PFSK-1 (cell line): ENCODE data around the gene CNTFR.

ENCODE experiments used
- FOXP2 ChIP-seq: optimal IDR thresholded peaks from 2 replicates; pipeline ENCODE3; 2011; ENCODE audit warnings: borderline replicate concordance, control low read depth, inconsistent platforms; ENCODE audit not compliant: insufficient read depth; ENCODE audit errors: extremely low read length, extremely low read depth
- POLR2AphosphoS5 ChIP-seq: IDR thresholded peaks from 2 replicates; pipeline ENCODE4 v1.6.1; 2012; ENCODE audit warnings: low read depth, mild to moderate bottlenecking, control low read depth, low read length, moderate library complexity
- REST ChIP-seq, 2 experiments: IDR thresholded peaks; 2 replicates each; pipeline versions ENCODE4 v1.6.1 to v1.8.0; 2011 to 2012; ENCODE audit warnings: low read depth in 2 of 2, low read length in 2 of 2, control low read depth in 1 of 2, inconsistent platforms in 1 of 2, mild to moderate bottlenecking in 1 of 2, moderate library complexity in 1 of 2; ENCODE audit not compliant: insufficient read depth in 1 of 2
- SIN3A ChIP-seq: IDR thresholded peaks from 2 replicates; pipeline ENCODE4 v1.6.1; 2012; ENCODE audit warnings: mild to moderate bottlenecking, low read length, moderate library complexity, borderline replicate concordance; ENCODE audit not compliant: insufficient read depth
- TAF1 ChIP-seq: IDR thresholded peaks from 2 replicates; pipeline ENCODE4 v1.6.1; 2012; ENCODE audit warnings: low read length, control low read depth, borderline replicate concordance; ENCODE audit not compliant: insufficient read depth

CNTFR gene

GRCh38 chr9:34591917-34592866, 2.7 kb upstream of the CNTFR start:
- TF ChIP-seq TAF1 (no peak), REST (IDR thresholded peaks at IDR 0.05; ENCODE audit: insufficient read depth in 1 of 2, low read depth in 2 of 2, low read length in 2 of 2) (no peak)

- TF ChIP-seq TAF1 (no peak), REST (IDR thresholded peaks at IDR 0.05; ENCODE audit: insufficient read depth in 1 of 2, low read depth in 2 of 2, low read length in 2 of 2) (no peak), POLR2AphosphoS5 (no peak), SIN3A (no peak), FOXP2 (peak; percentile 65)
Observed at GRCh38 chr9:34591248-34591916, 1.9 kb upstream of the CNTFR start.

DNA sequence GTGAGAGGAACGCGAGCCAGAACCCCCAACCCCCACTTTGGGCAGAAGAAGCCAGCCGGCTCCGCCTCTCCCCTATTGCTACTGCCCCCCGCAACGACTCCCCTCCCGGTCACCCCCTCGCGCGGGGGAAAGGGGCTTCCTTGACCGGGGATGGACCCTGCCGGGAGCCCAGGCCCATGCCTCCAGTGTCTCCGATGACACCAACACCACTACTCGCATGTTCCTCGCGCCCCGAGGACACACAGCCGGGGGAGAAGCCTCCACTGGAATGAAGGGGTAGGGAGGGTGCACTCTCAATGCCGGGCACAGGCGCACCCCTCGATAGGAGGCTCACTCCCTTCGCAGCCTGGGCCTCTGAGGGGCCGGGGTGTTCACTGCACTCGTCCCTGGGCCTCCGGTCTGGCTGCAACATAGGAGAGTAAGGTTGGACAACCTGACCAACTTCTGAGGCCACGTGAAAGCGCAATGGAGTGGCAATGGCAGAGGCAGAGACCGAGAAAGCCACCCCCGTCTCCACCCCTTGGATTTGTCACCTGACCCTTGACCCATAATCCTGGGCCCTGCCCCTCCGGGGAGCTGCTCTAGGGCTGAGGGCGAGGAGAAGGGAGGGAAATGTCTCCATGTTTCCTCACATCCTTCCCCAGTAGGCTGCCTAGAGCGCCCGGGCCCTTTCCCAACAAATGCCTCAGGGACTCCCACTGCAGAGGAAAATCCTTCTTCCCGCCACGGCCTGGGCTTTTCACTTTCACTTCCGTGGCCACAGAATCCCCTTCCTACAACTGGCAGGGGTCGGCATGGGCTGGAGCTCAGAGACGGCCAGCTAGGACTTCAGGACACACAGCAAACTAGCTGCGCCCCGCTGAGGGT, 1.1 kb upstream of the CNTFR start:
- TF ChIP-seq REST (IDR thresholded peaks at IDR 0.05; ENCODE audit: insufficient read depth in 1 of 2, low read depth in 2 of 2, low read length in 2 of 2) (no peak), TAF1 (no peak), SIN3A (no peak), POLR2AphosphoS5 (no peak)

DNA sequence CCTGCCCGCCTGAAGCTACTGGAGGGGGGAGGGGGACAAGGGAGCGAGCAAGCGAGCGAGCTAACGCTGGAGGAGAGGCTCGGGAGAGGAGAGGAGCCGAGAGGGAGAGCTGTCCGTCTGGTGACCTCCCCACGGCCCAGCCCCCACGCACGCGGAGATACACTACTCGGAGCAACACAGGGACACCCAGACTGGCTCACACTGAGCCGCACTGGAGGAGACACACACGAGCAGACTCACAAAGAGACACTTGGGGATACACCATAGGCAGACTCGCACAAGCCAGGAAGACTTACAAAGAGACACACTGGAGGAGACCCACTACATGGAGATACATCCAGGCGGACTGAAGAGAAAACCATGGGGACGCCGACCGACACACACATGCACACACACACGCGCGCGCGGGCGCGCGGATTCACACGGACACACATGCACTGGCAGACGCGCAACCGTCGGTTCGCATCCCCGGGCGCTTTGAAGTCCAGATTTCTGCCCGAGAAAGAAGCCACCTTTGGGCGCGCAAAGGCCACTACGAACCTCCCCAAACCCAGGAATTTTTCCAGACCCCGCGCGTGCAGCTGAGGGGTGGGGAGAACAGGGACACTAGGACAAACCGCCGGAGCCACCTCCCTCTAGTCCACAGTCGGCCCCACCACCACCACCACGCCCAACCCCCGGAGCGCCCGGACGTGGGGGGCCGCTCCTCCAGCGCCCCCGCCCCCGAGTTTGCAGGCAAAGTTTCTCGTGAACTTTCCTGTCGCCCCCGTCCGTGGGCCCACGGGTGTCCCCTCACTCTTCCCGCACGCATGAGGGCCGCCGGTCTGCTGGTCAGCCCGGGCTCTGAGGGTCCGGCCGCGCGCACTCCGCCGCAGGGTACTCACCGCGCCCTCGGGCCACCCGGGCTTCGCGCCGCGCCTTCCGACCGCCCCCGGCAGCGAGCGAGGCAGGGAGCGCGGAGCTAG, 571 bp downstream of the CNTFR start:
- TF ChIP-seq REST (IDR thresholded peaks at IDR 0.05; ENCODE audit: insufficient read depth in 1 of 2, low read depth in 2 of 2, low read length in 2 of 2): no peak
- TF ChIP-seq FOXP2: no peak
- TF ChIP-seq TAF1: no peak
- no peak for TF ChIP-seq SIN3A
- no peak for TF ChIP-seq POLR2AphosphoS5
